Subcutaneous adipose tissue (tissue), 4 donors: ENCODE results near the gene N4BP3. TPM values are rescaled to one million over a fixed set of nuclear protein-coding genes. Genes with fewer than 3 reads are reported as not detected.

ENCODE experiments used
- CTCF ChIP-seq: fragments of 450-650 bp; IDR thresholded peaks from one replicate; pipeline ENCODE4 v1.5.1; 2016; ENCODE audit warnings: low read depth, mild to moderate bottlenecking, control low read depth, antibody characterized with exemption, moderate library complexity
- total RNA-seq, 4 donors: library from RNA; depleted of rRNA; stranded (reverse); fragments of >200 nt; gene quantifications; one replicate each; pipeline ENCODE4 v1.1.0, GENCODE V29; 2016

N4BP3 gene
- total RNA-seq, 4 donors from 2014 or later = 0.17 to 3.0 (median 0.55) TPM

- TF ChIP-seq CTCF = no peak
Observed at GRCh38 chr5:178077751-178078150, 35.6 kb upstream of the N4BP3 start.

GRCh38 chr5:178078197-178079010 is 34.9 kb upstream of the N4BP3 start:
- TF ChIP-seq CTCF = no peak

GRCh38 chr5:178080056-178080455 is 33.3 kb upstream of the N4BP3 start:
- TF ChIP-seq CTCF = no peak

- no peak for TF ChIP-seq CTCF
Observed at GRCh38 chr5:178080618-178081410, 32.5 kb upstream of the N4BP3 start.

- no peak for TF ChIP-seq CTCF
Observed at GRCh38 chr5:178081571-178082243, 31.6 kb upstream of the N4BP3 start.

- no peak for TF ChIP-seq CTCF
Observed at GRCh38 chr5:178083922-178084321, 29.4 kb upstream of the N4BP3 start.

- TF ChIP-seq CTCF = no peak
Observed at GRCh38 chr5:178085316-178085715, 28.0 kb upstream of the N4BP3 start.
